Smooth muscle cell (in vitro differentiated cells): ENCODE data around the gene RPL14. TPM values are rescaled to one million over a fixed set of nuclear protein-coding genes. Genes with fewer than 3 reads are reported as not detected.

ENCODE experiments used
- DNase-seq: peaks from one replicate; lab custom pipeline; 2025; ENCODE audit not compliant: unreplicated experiment; lab: John Stamatoyannopoulos, UW
- H2AFZ ChIP-seq: fragments of 200-600 bp; sonication (generic); 2 replicates; pipeline ENCODE4 v1.6.0; 2016; ENCODE audit warnings: antibody characterized with exemption, low read depth, mild to moderate bottlenecking
- H3F3A ChIP-seq: fragments of 200-600 bp; sonication (generic); 2 replicates; pipeline ENCODE4 v1.6.0; 2017; ENCODE audit warnings: antibody characterized with exemption, low read depth
- H3K27ac ChIP-seq: fragments of 200-600 bp; sonication (generic); 2 replicates; pipeline ENCODE4 v1.5.1; 2016; ENCODE audit warnings: low read depth, mild to moderate bottlenecking
- H3K27me3 ChIP-seq: fragments of 200-600 bp; sonication (generic); 2 replicates; pipeline ENCODE4 v1.6.1; 2016; ENCODE audit warnings: low read depth, mild to moderate bottlenecking
- H3K36me3 ChIP-seq: fragments of 200-600 bp; sonication (generic); 2 replicates; pipeline ENCODE4 v1.5.1; 2016; ENCODE audit warnings: low read depth
- H3K4me1 ChIP-seq: fragments of 200-600 bp; sonication (generic); 2 replicates; pipeline ENCODE4 v1.5.1; 2016; ENCODE audit warnings: low read depth
- H3K4me2 ChIP-seq: fragments of 200-600 bp; sonication (generic); 2 replicates; pipeline ENCODE4 v1.6.0; 2016; ENCODE audit warnings: mild to moderate bottlenecking
- H3K4me3 ChIP-seq: fragments of 200-600 bp; sonication (generic); 2 replicates; pipeline ENCODE4 v1.5.1; 2016; ENCODE audit warnings: mild to moderate bottlenecking
- H3K79me2 ChIP-seq: fragments of 200-600 bp; sonication (generic); 2 replicates; pipeline ENCODE4 v1.6.0; 2016; ENCODE audit warnings: low read depth, mild to moderate bottlenecking
- H3K9ac ChIP-seq: fragments of 200-600 bp; sonication (generic); 2 replicates; pipeline ENCODE4 v1.6.0; 2016; ENCODE audit warnings: low read depth
- H3K9me3 ChIP-seq: fragments of 200-600 bp; sonication (generic); replicated peaks from 2 replicates; pipeline ENCODE4 v1.5.1; 2016; ENCODE audit warnings: low read depth
- H4K20me1 ChIP-seq: fragments of 200-600 bp; sonication (generic); 2 replicates; pipeline ENCODE4 v1.6.0; 2016; ENCODE audit warnings: low read depth
- CTCF ChIP-seq: fragments of 200-600 bp; sonication (generic); IDR thresholded peaks from 2 replicates; pipeline ENCODE4 v1.5.1; 2017; ENCODE audit warnings: borderline replicate concordance, mild to moderate bottlenecking, antibody characterized with exemption; ENCODE audit not compliant: insufficient read depth, poor library complexity, severe bottlenecking
- WGBS: methylation state at CpG from one replicate; pipeline ENCODE4 v1.1.7; 2016; ENCODE audit warnings: low lambda C conversion rate; 5-methylcytosine and 5-hydroxymethylcytosine counted together
- polyA plus RNA-seq: library from polyadenylated mRNA; unstranded; fragments of >200 nt; fragmentation: Nextera tagmentation; extraction: Ambion mirVana; gene quantifications from 2 replicates; pipeline ENCODE4 v1.2.1, GENCODE V29; 2016
- total RNA-seq: library from RNA; depleted of rRNA; stranded (reverse); fragments of >200 nt; gene quantifications from 2 replicates; pipeline ENCODE4 v1.2.3, GENCODE V29; 2014

Gene RPL14
- total and polyA plus RNA-seq, 2 experiments from 2014 or later: 396 to 403 TPM

DNA sequence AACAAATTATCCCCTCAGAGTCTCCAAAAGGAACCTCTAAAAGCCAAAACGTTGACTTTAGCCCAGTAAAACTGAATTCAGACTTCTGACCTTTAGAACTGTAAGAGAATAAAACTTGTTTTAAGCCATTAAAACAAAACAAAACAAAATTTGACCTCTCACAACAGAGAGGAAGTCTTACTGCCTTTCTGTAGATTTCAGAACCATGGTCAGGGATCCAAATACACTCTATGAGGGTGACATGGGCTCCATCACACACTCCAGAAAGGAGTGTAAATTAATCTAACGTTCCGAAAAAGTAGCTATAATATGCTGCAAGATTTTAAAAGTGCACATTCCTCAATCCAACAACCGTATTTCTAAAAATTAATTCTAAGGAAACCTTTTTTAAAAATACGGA lies 19.2 kb upstream of the RPL14 start:
- no peaks in the 10 kb centered on the region for H3K36me3 ChIP-seq
- no peak for TF ChIP-seq CTCF
- H4K20me1 ChIP-seq: no peaks in the 10 kb centered on the region
- no peak overlapping the region for H3K9ac ChIP-seq
- H3K4me1 ChIP-seq: no peaks in the 10 kb centered on the region
- WGBS: 73% methylated on average over 5 of the region's 5 CpGs
- DNase-seq: no peak
- no peaks in the 10 kb centered on the region for H3F3A ChIP-seq
- no peaks in the 10 kb centered on the region for H3K27me3 ChIP-seq
- no peak overlapping the region for H2AFZ ChIP-seq
- no peak overlapping the region for H3K4me3 ChIP-seq
- H3K79me2 ChIP-seq: no peaks in the 10 kb centered on the region
- H3K4me2 ChIP-seq: no peak overlapping the region
- no peaks in the 10 kb centered on the region for H3K9me3 ChIP-seq
- H3K27ac ChIP-seq: no peak overlapping the region

- DNase-seq: no peak
- Histone ChIP-seq H3K9ac (no peak overlapping the region), H3K27me3 (no peaks in the 10 kb centered on the region), H3K4me1 (no peaks in the 10 kb centered on the region), H3K36me3 (no peaks in the 10 kb centered on the region), H2AFZ (no peak overlapping the region), H3K27ac (no peak overlapping the region), H3K9me3 (no peaks in the 10 kb centered on the region), H3K4me3 (no peak overlapping the region), H3K4me2 (no peak overlapping the region), H3F3A (no peaks in the 10 kb centered on the region), H4K20me1 (no peaks in the 10 kb centered on the region), H3K79me2 (no peaks in the 10 kb centered on the region)
- no peak for TF ChIP-seq CTCF
- 97% methylated on average over 9 of the region's 9 CpGs for WGBS
Measured at GRCh38 chr3:40445062-40445461, 12.1 kb upstream of the RPL14 start.

DNA sequence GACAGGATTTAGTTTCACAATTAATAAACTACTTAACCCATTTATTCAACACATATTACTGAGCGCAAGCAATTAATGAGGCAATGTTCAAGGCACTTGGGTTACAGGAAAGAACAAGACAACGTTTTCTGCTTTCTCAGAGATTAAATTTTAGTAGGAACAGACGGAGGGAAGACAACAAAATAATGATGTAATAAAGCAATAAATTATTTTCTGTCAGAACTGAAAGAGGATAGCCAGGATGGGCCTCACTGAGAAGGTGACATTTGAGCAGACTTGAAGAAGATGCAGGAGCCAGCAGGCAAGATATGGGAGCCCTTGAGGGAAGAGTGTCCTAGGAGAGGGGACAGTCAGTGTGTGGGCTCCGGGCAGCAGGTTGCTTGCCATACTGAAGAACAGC lies 11.3 kb upstream of the RPL14 start:
- no peak overlapping the region for H3K9ac ChIP-seq
- H3K4me1 ChIP-seq: no peaks in the 10 kb centered on the region
- no peaks in the 10 kb centered on the region for H4K20me1 ChIP-seq
- no peak overlapping the region for H3K27ac ChIP-seq
- no peaks in the 10 kb centered on the region for H3K36me3 ChIP-seq
- TF ChIP-seq CTCF: no peak
- WGBS: 78% methylated on average over 4 of the region's 4 CpGs
- no peaks in the 10 kb centered on the region for H3F3A ChIP-seq
- no peaks in the 10 kb centered on the region for H3K27me3 ChIP-seq
- H3K4me3 ChIP-seq: no peak overlapping the region
- H2AFZ ChIP-seq: no peak overlapping the region
- no peaks in the 10 kb centered on the region for H3K9me3 ChIP-seq
- no peak for DNase-seq
- no peaks in the 10 kb centered on the region for H3K79me2 ChIP-seq
- H3K4me2 ChIP-seq: no peak overlapping the region

GRCh38 chr3:40450438-40450837 lies 6.7 kb upstream of the RPL14 start:
- peaks cover 6% of the 10 kb centered on the region for H3K4me1 ChIP-seq
- WGBS: 81% methylated on average over 2 of the region's 2 CpGs
- H3K36me3 ChIP-seq: no peaks in the 10 kb centered on the region
- no peak overlapping the region for H2AFZ ChIP-seq
- H3K9ac ChIP-seq: no peak overlapping the region
- H3K27ac ChIP-seq: no peak overlapping the region
- H3K4me3 ChIP-seq: no peak overlapping the region
- no peaks in the 10 kb centered on the region for H3K27me3 ChIP-seq
- no peak for DNase-seq
- H3F3A ChIP-seq: no peaks in the 10 kb centered on the region
- H3K79me2 ChIP-seq: no peaks in the 10 kb centered on the region
- no peak overlapping the region for H3K4me2 ChIP-seq
- H3K9me3 ChIP-seq: no peaks in the 10 kb centered on the region
- H4K20me1 ChIP-seq: no peaks in the 10 kb centered on the region
- no peak for TF ChIP-seq CTCF
